AG04449 (cell line): ENCODE data around the gene TRPC3.

Experiments used
- CTCF ChIA-PET: fragments of 350-600 bp; formaldehyde crosslinking; extraction: SDS; loops from one replicate; lab custom pipeline; 2021; ENCODE audit warnings: antibody characterized with exemption; lab: Yijun Ruan, JAX
- POLR2A ChIA-PET: fragments of 400-600, 350-600 bp; formaldehyde crosslinking; extraction: SDS; loops from one replicate; lab custom pipeline; 2020; ENCODE audit warnings: antibody characterized with exemption, inconsistent platforms; lab: Yijun Ruan, JAX
- DNase-seq: peaks from one replicate; pipeline ENCODE4 v3.0.0-alpha.2; 2010; ENCODE audit warnings: low read depth, low spot score
- H3K4me3 ChIP-seq: 2 replicates; pipeline ENCODE4 v1.5.1; 2011; ENCODE audit warnings: low read depth, mild to moderate bottlenecking, control low read depth, low read length
- CTCF ChIP-seq: IDR thresholded peaks from one replicate; pipeline ENCODE4 v1.5.1; 2011; ENCODE audit warnings: mild to moderate bottlenecking, moderate library complexity, low read length, control low read depth, inconsistent platforms; ENCODE audit not compliant: insufficient read depth; ENCODE audit errors: missing control alignments

Gene TRPC3

GRCh38 chr4:121939690-121940089 lies 12.2 kb downstream of the TRPC3 start:
- no peak overlapping the region for H3K4me3 ChIP-seq
- TF ChIP-seq CTCF, result no peak
- ChIA-PET POLR2A (no interaction called here), CTCF (no interaction called here)
- no peak for DNase-seq

- no peak for TF ChIP-seq CTCF
- no peak overlapping the region for H3K4me3 ChIP-seq
- DNase-seq, result no peak
- POLR2A ChIA-PET, result no interaction called here
- CTCF ChIA-PET, result no interaction called here
Measured at GRCh38 chr4:121938282-121939092, 13.4 kb downstream of the TRPC3 start.

GRCh38 chr4:121936101-121936500 lies 15.8 kb downstream of the TRPC3 start:
- no peak for DNase-seq
- H3K4me3 ChIP-seq, result no peak overlapping the region
- ChIA-PET POLR2A (no interaction called here), CTCF (interaction anchor here (1.1 kb wide), 1 partner anchor 20 kb away, joined by 5 read pairs; no protein-coding TSS in a partner anchor)
- TF ChIP-seq CTCF, result no peak

- TF ChIP-seq CTCF, result no peak
- no peak for DNase-seq
- ChIA-PET POLR2A (no interaction called here), CTCF (interaction anchor here (0.9 to 1.1 kb wide), 2 partner anchors 35 to 644 kb away, joined by 3 to 4 read pairs; no protein-coding TSS in a partner anchor)
- H3K4me3 ChIP-seq, result no peak overlapping the region
Measured at GRCh38 chr4:121934635-121935034, 17.2 kb downstream of the TRPC3 start.

- no peak for TF ChIP-seq CTCF
- H3K4me3 ChIP-seq, result no peak overlapping the region
- ChIA-PET POLR2A (no interaction called here), CTCF (no interaction called here)
- DNase-seq, result no peak
Measured at GRCh38 chr4:121932212-121932974, 19.5 kb downstream of the TRPC3 start.

- DNase-seq, result no peak
- no peak for TF ChIP-seq CTCF
- ChIA-PET POLR2A (no interaction called here), CTCF (interaction anchor here (0.5 to 1.7 kb wide), 2 partner anchors 29 to 276 kb away, joined by 3 to 5 read pairs; no protein-coding TSS in a partner anchor)
- H3K4me3 ChIP-seq, result no peak overlapping the region
Measured at GRCh38 chr4:121930304-121930703, 21.6 kb downstream of the TRPC3 start.
